Aorta (tissue), 5 donors: Measurements from ENCODE around the gene NMNAT1. TPM values are rescaled to one million over a fixed set of nuclear protein-coding genes. Genes with fewer than 3 reads are reported as not detected.

ENCODE experiments used
- ATAC-seq: fragments of 200-7000 bp; cut with Tn5 transposase; one replicate; pipeline ENCODE4 v1.9.1; 2022; ENCODE audit warnings: moderate library complexity; ENCODE audit not compliant: low FRiP score
- DNase-seq, 2 donors: peaks; one replicate each; pipeline ENCODE4 v3.0.0-alpha.2; 2020
- H3K27ac ChIP-seq, 2 donors: one replicate each; pipeline ENCODE4 v1.5.1; 2013; ENCODE audit warnings: low read length in 2 of 2, mild to moderate bottlenecking in 2 of 2, moderate library complexity in 2 of 2, control low read depth in 1 of 2, inconsistent platforms in 1 of 2, low read depth in 1 of 2
- H3K27me3 ChIP-seq, 2 donors: one replicate each; pipeline ENCODE4 v1.6.1; 2013; ENCODE audit warnings: control low read depth in 1 of 2, low read length in 1 of 2, mild to moderate bottlenecking in 1 of 2, moderate library complexity in 1 of 2; ENCODE audit not compliant: insufficient read depth in 2 of 2, control insufficient read depth in 1 of 2
- H3K36me3 ChIP-seq, 2 donors: one replicate each; pipeline ENCODE4 v1.6.1; 2013; ENCODE audit warnings: control low read depth in 1 of 2, low read length in 1 of 2, mild to moderate bottlenecking in 1 of 2; ENCODE audit not compliant: insufficient read depth in 2 of 2, control insufficient read depth in 1 of 2
- H3K4me1 ChIP-seq, 2 donors: one replicate each; pipeline ENCODE4 v1.6.1; 2013; ENCODE audit warnings: low read length in 2 of 2, control low read depth in 1 of 2, mild to moderate bottlenecking in 1 of 2, moderate library complexity in 1 of 2; ENCODE audit not compliant: insufficient read depth in 2 of 2, control insufficient read depth in 1 of 2
- H3K4me3 ChIP-seq, 2 donors: one replicate each; pipeline ENCODE4 v1.5.1; 2013; ENCODE audit warnings: low read length in 2 of 2, control low read depth in 1 of 2, mild to moderate bottlenecking in 1 of 2
- H3K9me3 ChIP-seq: one replicate; pipeline ENCODE4 v1.6.1; 2013; ENCODE audit warnings: mild to moderate bottlenecking, low read length; ENCODE audit not compliant: control insufficient read depth
- WGBS, 2 donors: extraction: QIAGEN DNeasy Blood & Tissue Kit; methylation state at CpG; one replicate each; pipeline ENCODE4 v1.1.7; 2013; 5-methylcytosine and 5-hydroxymethylcytosine counted together
- intact Hi-C, 2 donors: fragments of 100-400 bp; cut with DNase I; formaldehyde crosslinking; loops; one replicate each; pipeline versions ENCODE4 v1.14.2 to v1.15.0; 2022
- long read RNA-seq, 2 donors: library from polyadenylated mRNA; unstranded; transcript quantifications; one replicate each; pipeline ENCODE4 v2.0.0, GENCODE V29; 2020 to 2021
- polyA plus RNA-seq, 2 donors: library from polyadenylated mRNA; stranded (reverse); fragments of 200-250 nt; gene quantifications; one replicate each; pipeline ENCODE4 v1.2.3, GENCODE V29; 2013
- total RNA-seq, 2 donors: library from RNA; stranded (reverse); fragmentation: NEBNext Ultra II Directional; extraction: Animal tissue kit (Norgen Biotek cat#: 25700); gene quantifications; one replicate each; pipeline ENCODE4 v1.2.1, GENCODE V29; 2021
- donor health status: healthy with polysubstance abuse.
- donor health status: Bipolar disorder and iron deficiency.
- donor health status: DM: no; HTN: no; CAD: no.
- donor health status: DM: no; HTN: no; CAD: no.
- donor health status: DM: yes; HTN: yes; CAD: no.

Gene NMNAT1
- total RNA-seq (10 to 100 TPM in 1 of 2 donors, 1 to 10 TPM in 1; 5.7 to 11.2 TPM), polyA plus RNA-seq (1 to 10 TPM; 3.3 to 4.5 TPM)
- long read RNA-seq, donor 1, transcript NMNAT1-201 (5 exons, 3,781 nt) = major isoform, 19 of 23 reads
- long read RNA-seq, donor 1, partial matches to known transcripts = 0 of 23 reads
- long read RNA-seq, donor 1, other reads (novel, unspliced or antisense) = 4 of 23 reads
- long read RNA-seq, donor 2, transcript NMNAT1-201 (5 exons, 3,781 nt) = major isoform, 6 of 11 reads
- long read RNA-seq, donor 2, partial matches to known transcripts = 0 of 11 reads
- long read RNA-seq, donor 2, other reads (novel, unspliced or antisense) = 4 of 11 reads

DNA sequence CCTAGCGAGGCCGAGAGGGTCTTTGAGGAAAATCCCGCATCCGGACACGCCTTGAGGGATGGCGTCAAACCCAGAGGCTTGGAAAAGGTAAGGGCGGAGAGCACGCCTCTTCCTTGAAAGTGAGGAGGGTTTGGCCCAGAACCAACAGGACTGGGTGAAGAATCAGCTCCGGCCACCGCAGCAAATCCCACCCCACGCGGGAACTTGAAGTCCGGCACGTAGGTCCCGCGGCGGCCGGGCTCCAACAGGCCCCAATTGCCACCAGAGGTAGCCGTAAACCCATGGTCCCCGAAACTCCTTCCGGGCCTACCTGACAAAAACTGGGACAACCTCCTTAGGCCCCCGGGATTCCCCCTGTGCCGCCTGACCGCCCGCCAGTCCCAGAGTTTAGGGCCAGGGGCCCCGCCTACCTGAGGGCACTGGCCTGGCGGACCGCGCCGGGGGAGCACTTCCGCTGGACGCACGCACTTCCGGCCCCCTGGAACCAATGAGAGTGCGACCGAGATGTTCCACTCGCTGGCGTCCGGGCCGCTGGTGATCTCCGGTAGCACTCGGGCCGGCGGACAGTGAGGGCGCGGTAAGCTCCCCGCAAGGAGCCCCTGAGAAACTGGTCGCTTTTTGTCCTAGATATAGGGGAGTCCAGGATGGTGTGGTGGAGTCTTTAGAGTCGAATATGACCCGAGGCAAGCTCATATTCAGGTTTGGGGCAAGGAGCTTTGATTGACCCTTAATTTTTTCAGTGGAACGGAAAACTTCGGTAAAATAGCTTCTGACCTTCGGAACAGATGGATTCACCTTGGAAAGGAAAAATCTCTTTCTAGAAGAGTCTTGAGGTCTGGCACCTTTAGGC lies at the start of gene NMNAT1, which contains the start of gene LZIC:
TSS of gene NMNAT1 (plus strand) at position 537 of the 850 bp plus-strand sequence. CDS start 28,599 bp downstream, outside the sequence.
TSS of gene LZIC (minus strand) at position 453 of the 850 bp plus-strand sequence. CDS start 6,772 bp downstream, outside the sequence.
- WGBS, 2 donors = 0% methylated on average over 53 of the region's 53 CpGs
- H3K9me3 ChIP-seq = no peaks in the 10 kb centered on the region
- H3K4me3 ChIP-seq = peak within 1 kb of the TSS; percentile 75 to 83
- H3K27me3 ChIP-seq = no peaks in the 10 kb centered on the region
- no peaks in the 10 kb centered on the region for H3K4me1 ChIP-seq
- peak; percentile 99 for ATAC-seq
- H3K27ac ChIP-seq = peak within 1 kb of the TSS; percentile 32 to 71
- H3K36me3 ChIP-seq = no peaks in the 10 kb centered on the region
- intact Hi-C loops = loop anchor here (1.0 to 10.0 kb wide), 7 partner anchors 66 to 482 kb away; partner anchors contain the start of gene UBE4B (in 1 of the 2)
- DNase-seq = peak; percentile 95 to 97

DNA sequence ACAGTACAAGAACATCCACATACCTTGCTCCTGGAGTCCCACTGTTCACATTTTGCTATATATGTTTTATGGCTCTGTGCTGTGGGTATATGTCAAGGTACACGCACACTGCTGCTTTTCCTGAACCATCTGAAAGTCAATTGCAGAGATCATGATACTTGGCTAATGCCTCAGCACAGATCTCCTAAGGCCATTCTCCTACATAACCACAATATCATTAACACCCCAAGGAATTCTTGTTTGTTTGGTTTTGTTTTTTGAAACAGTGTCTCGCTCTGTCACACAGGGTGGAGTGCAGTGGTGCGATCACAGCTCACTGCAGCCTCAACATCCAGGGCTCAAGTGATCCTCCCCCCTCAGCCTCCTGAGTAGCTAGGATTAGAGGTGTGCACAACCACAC lies 49.2 kb upstream of the NMNAT1 start:
- Histone ChIP-seq H3K9me3 (no peaks in the 10 kb centered on the region), H3K36me3 (no peaks in the 10 kb centered on the region), H3K4me3 (no peak overlapping the region), H3K4me1 (no peaks in the 10 kb centered on the region), H3K27ac (no peak overlapping the region), H3K27me3 (no peaks in the 10 kb centered on the region)
- ATAC-seq = no peak
- intact Hi-C loops = no loop called here
- DNase-seq = peak in 1 of 2 donors; percentile 17
- WGBS, 2 donors = 94 to 96% methylated on average over 3 of the region's 3 CpGs

DNA sequence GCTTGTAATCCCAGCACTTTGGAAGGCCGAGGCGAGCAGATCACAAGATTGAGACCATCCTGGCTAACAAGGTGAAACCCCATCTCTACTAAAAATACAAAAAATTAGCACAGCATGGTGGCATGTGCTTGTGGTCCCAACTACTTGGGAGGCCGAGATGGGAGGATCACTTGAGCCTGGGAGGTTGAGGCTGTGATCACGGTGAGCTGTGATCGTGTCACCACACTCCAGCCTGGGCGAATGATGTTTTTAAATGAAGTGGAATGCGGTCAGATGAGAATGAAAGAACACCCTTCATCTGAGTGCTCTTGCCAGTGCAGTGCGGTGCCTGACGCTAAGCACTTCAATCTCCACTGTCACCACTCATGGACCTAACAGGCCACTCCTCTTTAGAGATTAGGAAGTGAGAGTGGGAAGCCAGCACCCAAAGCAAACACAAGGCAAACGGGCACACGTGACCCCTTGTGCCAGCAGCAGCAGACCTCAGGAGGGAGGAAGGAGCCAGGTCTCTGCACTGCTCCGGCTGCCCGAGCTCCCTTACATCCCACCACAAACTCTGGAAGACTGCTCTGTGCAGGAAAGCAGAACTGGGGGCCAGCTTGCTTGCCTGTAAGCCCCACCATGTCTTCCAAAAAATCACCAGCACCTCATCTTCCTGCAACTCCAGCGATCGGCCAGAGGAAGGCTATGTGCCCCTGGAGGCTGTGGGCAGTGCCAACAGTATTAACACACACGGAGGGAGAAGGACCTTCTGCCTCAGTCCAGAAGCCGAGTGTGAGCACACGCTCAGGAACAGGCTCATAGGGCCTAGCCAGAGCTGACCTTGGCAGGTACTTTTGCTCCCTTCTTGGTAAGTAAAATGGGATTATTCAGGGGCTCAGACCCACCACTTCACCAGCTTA lies 42.9 kb upstream of the NMNAT1 start:
- Histone ChIP-seq H3K4me3 (no peak overlapping the region), H3K4me1 (peaks cover 0 to 4% of the 10 kb centered on the region in 2 donors), H3K36me3 (no peaks in the 10 kb centered on the region), H3K9me3 (no peaks in the 10 kb centered on the region), H3K27me3 (no peaks in the 10 kb centered on the region), H3K27ac (peak overlapping the region in 1 of 2 donors; percentile 67)
- peak; percentile 82 to 88 for DNase-seq
- ATAC-seq = peak; percentile 92
- 17% methylated on average over 18 of the region's 18 CpGs for WGBS, 2 donors
- intact Hi-C loops = no loop called here

DNA sequence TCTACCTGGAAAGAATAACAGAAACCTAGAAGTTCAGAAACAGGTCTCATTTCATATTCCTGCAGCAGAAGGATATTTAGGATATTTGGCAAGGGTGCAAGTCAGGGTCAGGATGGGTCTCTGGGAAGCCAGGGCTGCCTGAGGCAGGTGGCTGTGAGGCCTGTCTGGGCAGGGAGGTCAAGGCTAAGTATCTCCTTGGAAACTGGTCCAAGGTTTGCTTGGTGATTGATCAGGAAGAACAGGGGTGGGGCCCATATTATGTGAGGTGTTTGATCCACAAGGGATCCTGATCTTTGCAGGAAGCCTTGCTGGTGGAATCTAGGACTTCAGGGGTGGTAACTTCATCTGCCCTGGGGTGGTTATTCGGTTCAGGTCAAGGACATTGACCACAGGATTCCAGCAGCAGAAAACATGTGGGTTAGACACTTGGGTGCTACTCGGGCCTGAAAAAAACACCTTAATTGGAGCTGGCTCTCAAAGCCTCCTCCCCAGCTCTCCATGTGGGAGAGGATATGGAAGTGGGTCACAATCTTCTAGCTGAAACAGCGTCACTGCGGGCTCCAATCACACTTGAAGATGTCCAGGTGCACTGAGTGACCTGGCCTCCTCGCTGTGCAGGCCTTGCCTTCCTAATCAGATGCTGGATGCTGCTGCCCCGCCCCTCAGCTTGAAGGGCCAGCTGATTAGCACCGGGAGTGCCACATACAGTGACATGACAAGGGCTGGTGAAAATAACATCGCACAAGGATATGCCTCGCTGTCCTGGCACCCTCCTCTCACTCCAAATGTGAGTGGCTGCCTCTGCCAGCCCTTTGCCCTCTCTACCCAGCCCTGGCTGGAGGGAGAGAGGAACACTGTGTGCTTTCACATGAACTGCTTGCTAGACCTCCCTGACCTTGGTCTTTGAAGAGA lies 41.9 kb upstream of the NMNAT1 start:
- intact Hi-C loops = no loop called here
- peaks cover 0 to 4% of the 10 kb centered on the region in 2 donors for H3K4me1 ChIP-seq
- H3K4me3 ChIP-seq = no peak overlapping the region
- H3K36me3 ChIP-seq = no peaks in the 10 kb centered on the region
- WGBS, 2 donors = 79 to 85% methylated on average over 9 of the region's 9 CpGs
- H3K27ac ChIP-seq = no peak overlapping the region
- DNase-seq (no peak), ATAC-seq (no peak)
- H3K27me3 ChIP-seq = no peaks in the 10 kb centered on the region
- H3K9me3 ChIP-seq = no peaks in the 10 kb centered on the region

DNA sequence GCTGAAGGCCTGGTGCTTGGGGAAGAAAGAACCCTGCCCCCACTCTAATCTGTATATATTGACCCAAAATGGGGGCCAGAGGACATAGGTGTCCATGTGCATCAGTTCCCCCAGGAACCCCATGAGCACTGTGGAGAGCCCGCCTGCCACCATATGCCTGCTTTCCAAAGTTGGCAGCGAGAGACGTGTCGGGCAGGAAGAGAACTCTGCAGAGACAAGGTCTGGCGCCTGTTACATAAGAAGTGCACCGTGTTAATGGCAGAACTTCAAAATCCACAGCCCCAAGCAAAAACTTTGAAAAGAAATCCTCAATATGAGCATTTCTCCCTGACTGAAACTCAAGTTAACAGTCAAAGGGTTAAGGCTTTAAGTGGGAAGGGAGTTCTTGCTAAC lies 41.2 kb upstream of the NMNAT1 start:
- Histone ChIP-seq H3K4me1 (peaks cover 0 to 4% of the 10 kb centered on the region in 2 donors), H3K27me3 (no peaks in the 10 kb centered on the region), H3K36me3 (no peaks in the 10 kb centered on the region), H3K4me3 (no peak overlapping the region), H3K9me3 (no peaks in the 10 kb centered on the region), H3K27ac (no peak overlapping the region)
- intact Hi-C loops = no loop called here
- 47 to 61% methylated on average over 6 of the region's 6 CpGs for WGBS, 2 donors
- DNase-seq = no peak
- no peak for ATAC-seq

DNA sequence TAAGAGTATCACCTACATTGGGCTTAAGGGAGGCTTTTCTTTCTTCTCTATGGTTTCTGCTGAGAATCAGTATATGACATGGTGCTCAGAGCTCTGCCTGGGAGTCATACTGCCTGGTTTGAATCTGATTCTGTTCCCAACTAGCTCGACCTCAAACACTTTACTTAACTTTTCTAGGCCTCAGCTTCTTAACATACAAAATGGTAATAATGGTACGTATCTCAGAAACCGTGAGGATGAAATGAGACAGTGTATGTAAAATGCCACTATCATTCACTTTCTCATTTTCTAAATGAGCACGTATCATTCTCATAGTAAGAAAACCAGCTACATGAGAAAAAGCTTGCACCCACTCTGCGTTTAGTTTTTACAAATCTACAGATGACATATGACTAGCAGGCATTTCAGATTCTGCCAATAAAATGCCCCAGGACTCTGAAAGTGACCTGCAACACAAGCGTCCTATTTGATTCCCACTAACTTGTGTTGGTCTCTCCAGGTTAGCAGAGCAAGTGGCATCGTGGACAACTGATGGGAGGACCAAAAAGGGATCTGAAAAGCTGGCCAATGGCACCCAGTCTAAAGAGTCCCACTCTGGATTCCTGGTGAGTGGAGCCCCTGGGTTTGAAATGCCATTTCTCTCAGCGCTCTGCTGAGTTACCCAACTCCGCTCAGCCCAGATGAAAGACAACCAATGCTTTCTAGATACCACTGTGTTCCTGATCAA lies 39.3 kb upstream of the NMNAT1 start:
- WGBS, 2 donors = 77 to 85% methylated on average over 9 of the region's 9 CpGs
- no peaks in the 10 kb centered on the region for H3K36me3 ChIP-seq
- no peak overlapping the region for H3K4me3 ChIP-seq
- intact Hi-C loops = no loop called here
- no peak for ATAC-seq
- no peaks in the 10 kb centered on the region for H3K9me3 ChIP-seq
- no peaks in the 10 kb centered on the region for H3K27me3 ChIP-seq
- peaks cover 0 to 4% of the 10 kb centered on the region in 2 donors for H3K4me1 ChIP-seq
- DNase-seq = no peak
- H3K27ac ChIP-seq = no peak overlapping the region

DNA sequence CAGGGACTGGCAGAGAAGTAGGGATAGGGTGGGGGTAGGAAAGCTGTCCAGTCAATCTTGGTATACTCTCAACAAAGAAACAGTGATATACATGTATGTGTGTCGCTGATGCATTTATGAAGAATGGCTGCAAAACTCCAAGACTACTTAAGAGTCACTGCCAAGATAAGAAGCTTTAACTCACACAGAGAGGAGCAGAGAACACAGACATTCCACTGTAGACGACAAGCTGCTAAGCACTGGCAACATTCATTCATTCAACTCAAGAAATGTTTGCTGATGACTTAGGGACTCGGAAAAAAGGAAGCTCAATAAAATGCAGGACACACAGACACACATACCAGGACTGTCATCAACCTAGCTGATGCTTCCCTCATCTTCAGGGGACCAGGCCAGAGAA lies 38.7 kb upstream of the NMNAT1 start:
- H3K27ac ChIP-seq = no peak overlapping the region
- H3K9me3 ChIP-seq = no peaks in the 10 kb centered on the region
- ATAC-seq (no peak), DNase-seq (no peak)
- H3K27me3 ChIP-seq = no peaks in the 10 kb centered on the region
- peaks cover 0 to 4% of the 10 kb centered on the region in 2 donors for H3K4me1 ChIP-seq
- H3K36me3 ChIP-seq = no peaks in the 10 kb centered on the region
- H3K4me3 ChIP-seq = no peak overlapping the region
- intact Hi-C loops = no loop called here
- 63 to 72% methylated on average over 3 of the region's 3 CpGs for WGBS, 2 donors
